KMS-11 (cell line): ENCODE measurements around the gene GPHN.

Experiments
- H2AFZ ChIP-seq: fragments of 200-600 bp; sonication (generic); 2 replicates; pipeline ENCODE4 v1.6.1; 2016; ENCODE audit warnings: antibody characterized with exemption, mixed run types, low read depth
- H3K27ac ChIP-seq: fragments of 200-600 bp; sonication (generic); 2 replicates; pipeline ENCODE4 v1.6.1; 2016; ENCODE audit warnings: mild to moderate bottlenecking, mixed run types
- H3K27me3 ChIP-seq: fragments of 200-600 bp; sonication (generic); 2 replicates; pipeline ENCODE4 v1.6.1; 2017; ENCODE audit warnings: mild to moderate bottlenecking, low read depth, mixed run types, moderate library complexity; ENCODE audit not compliant: insufficient read depth
- H3K36me3 ChIP-seq: fragments of 200-600 bp; sonication (generic); 2 replicates; pipeline ENCODE4 v1.6.1; 2017; ENCODE audit warnings: mild to moderate bottlenecking, mixed run types; ENCODE audit not compliant: insufficient read depth
- H3K4me1 ChIP-seq: fragments of 200-600 bp; sonication (generic); 2 replicates; pipeline ENCODE4 v1.6.1; 2016; ENCODE audit warnings: mild to moderate bottlenecking, low read depth, mixed run types; ENCODE audit not compliant: poor library complexity, severe bottlenecking
- H3K4me2 ChIP-seq: fragments of 200-600 bp; sonication (generic); 2 replicates; pipeline ENCODE4 v1.7.0; 2016; ENCODE audit warnings: mild to moderate bottlenecking, mixed run types
- H3K4me3 ChIP-seq: fragments of 200-600 bp; sonication (generic); IDR thresholded peaks from 2 replicates; pipeline ENCODE4 v1.6.1; 2017; ENCODE audit warnings: low read depth, low read length, mixed read lengths; ENCODE audit not compliant: insufficient read depth
- H3K79me2 ChIP-seq: fragments of 200-600 bp; sonication (generic); 2 replicates; pipeline ENCODE4 v1.6.1; 2016; ENCODE audit warnings: low read depth, mixed run types; ENCODE audit not compliant: insufficient read depth
- H3K9ac ChIP-seq: fragments of 200-600 bp; sonication (generic); 2 replicates; pipeline ENCODE4 v1.6.1; 2016; ENCODE audit warnings: mild to moderate bottlenecking, mixed run types
- H4K20me1 ChIP-seq: fragments of 200-600 bp; sonication (generic); 2 replicates; pipeline ENCODE4 v1.6.1; 2016; ENCODE audit warnings: mild to moderate bottlenecking, mixed run types; ENCODE audit not compliant: insufficient read depth
- TF ChIP-seq, protein P1 (sequence below): fragments of 200-600 bp; sonication (generic); conservative IDR thresholded peaks from 2 replicates; pipeline ENCODE4 v1.6.1; 2017; ENCODE audit warnings: low read depth, mild to moderate bottlenecking, antibody characterized with exemption, low read length, moderate library complexity, mixed read lengths

Gene GPHN

DNA sequence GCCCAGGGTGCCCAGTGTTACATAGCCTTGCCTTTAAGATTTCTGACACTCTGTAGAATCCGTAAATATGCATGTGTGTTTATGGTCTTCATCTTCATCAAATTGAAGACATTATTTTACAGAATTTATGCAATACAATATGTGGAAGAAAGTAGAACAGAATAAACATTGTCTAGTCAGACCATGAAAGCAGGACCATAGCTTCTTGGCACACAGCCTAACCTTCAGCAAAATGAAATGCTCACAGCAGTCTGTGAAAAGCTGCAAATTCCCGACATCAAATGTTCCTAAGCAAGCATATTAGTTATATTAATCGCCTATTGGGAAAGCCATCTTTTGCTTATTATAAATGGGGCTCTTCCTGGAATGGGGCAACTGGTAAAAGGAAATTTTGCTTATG is 570.0 kb downstream of the GPHN start:
- Histone ChIP-seq H2AFZ (no peak overlapping the region), H3K36me3 (no peaks in the 10 kb centered on the region), H3K4me3 (no peak overlapping the region), H3K9ac (no peak overlapping the region), H4K20me1 (no peaks in the 10 kb centered on the region), H3K4me1 (no peaks in the 10 kb centered on the region), H3K4me2 (no peak overlapping the region), H3K27ac (no peak overlapping the region), H3K79me2 (no peaks in the 10 kb centered on the region), H3K27me3 (no peaks in the 10 kb centered on the region)
- TF ChIP-seq, protein P1, sequence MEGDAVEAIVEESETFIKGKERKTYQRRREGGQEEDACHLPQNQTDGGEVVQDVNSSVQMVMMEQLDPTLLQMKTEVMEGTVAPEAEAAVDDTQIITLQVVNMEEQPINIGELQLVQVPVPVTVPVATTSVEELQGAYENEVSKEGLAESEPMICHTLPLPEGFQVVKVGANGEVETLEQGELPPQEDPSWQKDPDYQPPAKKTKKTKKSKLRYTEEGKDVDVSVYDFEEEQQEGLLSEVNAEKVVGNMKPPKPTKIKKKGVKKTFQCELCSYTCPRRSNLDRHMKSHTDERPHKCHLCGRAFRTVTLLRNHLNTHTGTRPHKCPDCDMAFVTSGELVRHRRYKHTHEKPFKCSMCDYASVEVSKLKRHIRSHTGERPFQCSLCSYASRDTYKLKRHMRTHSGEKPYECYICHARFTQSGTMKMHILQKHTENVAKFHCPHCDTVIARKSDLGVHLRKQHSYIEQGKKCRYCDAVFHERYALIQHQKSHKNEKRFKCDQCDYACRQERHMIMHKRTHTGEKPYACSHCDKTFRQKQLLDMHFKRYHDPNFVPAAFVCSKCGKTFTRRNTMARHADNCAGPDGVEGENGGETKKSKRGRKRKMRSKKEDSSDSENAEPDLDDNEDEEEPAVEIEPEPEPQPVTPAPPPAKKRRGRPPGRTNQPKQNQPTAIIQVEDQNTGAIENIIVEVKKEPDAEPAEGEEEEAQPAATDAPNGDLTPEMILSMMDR, result no peak

DNA sequence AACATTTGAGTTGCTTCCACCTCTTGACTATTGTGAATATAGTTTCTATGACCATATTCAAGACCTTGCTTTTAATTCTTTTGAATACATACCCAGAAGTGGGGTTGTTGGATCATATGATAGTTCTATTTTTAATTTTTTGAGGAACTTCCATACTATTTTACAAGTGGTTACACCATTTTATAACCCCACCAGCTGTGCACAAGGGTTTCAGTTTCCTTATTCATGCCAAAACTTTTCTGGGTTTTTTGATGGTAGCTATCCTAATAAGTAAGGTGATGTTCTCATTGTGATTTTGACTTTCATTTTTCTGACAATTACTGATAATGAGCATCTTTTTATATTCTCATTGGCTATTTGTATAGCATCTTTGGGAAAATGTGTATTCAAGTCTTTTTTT is 571.9 kb downstream of the GPHN start:
- Histone ChIP-seq H3K27ac (no peak overlapping the region), H3K4me3 (no peak overlapping the region), H3K79me2 (no peaks in the 10 kb centered on the region), H3K36me3 (no peaks in the 10 kb centered on the region), H3K9ac (no peak overlapping the region), H4K20me1 (no peaks in the 10 kb centered on the region), H3K27me3 (no peaks in the 10 kb centered on the region), H3K4me2 (no peak overlapping the region), H3K4me1 (no peaks in the 10 kb centered on the region), H2AFZ (no peak overlapping the region)
- TF ChIP-seq, protein P1, result no peak

GRCh38 chr14:67108230-67108629 is 600.3 kb downstream of the GPHN start:
- Histone ChIP-seq H2AFZ (no peak overlapping the region), H3K4me1 (no peaks in the 10 kb centered on the region)
- TF ChIP-seq, protein P1, result no peak

GRCh38 chr14:67111022-67111421 is 603.1 kb downstream of the GPHN start:
- TF ChIP-seq, protein P1, result no peak
- Histone ChIP-seq H3K9ac (no peak overlapping the region), H3K4me1 (no peaks in the 10 kb centered on the region), H3K4me3 (no peak overlapping the region), H4K20me1 (no peaks in the 10 kb centered on the region), H2AFZ (no peak overlapping the region), H3K27ac (no peak overlapping the region), H3K4me2 (no peak overlapping the region), H3K36me3 (no peaks in the 10 kb centered on the region), H3K27me3 (no peaks in the 10 kb centered on the region), H3K79me2 (no peaks in the 10 kb centered on the region)

More at GRCh38 chr14:67108230-67108629, 600.3 kb downstream of the GPHN start:
- Histone ChIP-seq H3K9ac (no peak overlapping the region), H4K20me1 (no peaks in the 10 kb centered on the region), H3K4me2 (no peak overlapping the region), H3K36me3 (no peaks in the 10 kb centered on the region), H3K27ac (no peak overlapping the region), H3K27me3 (no peaks in the 10 kb centered on the region), H3K79me2 (no peaks in the 10 kb centered on the region), H3K4me3 (no peak overlapping the region)

DNA sequence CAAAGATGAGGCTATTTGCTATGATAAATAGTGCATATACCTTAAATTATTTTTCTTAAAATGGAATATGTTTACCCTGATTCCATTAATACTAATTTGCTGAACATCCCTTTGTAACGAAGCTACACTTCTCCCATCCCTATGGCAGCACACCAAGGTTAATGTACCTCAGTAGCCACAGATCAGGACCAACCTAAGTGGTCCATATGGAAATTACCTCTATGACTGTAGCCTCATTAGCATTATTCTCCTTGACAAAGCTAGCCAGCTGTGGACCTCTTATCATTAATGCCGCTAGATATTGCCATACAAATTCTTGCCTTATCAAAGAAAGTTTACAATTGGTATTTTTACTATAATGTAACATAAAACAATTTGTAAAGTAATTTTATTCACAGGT is 604.4 kb downstream of the GPHN start:
- no peaks in the 10 kb centered on the region for H3K27me3 ChIP-seq
- no peak overlapping the region for H3K4me3 ChIP-seq
- no peaks in the 10 kb centered on the region for H3K36me3 ChIP-seq
- H2AFZ ChIP-seq, result no peak overlapping the region
- H3K4me2 ChIP-seq, result no peak overlapping the region
- H3K9ac ChIP-seq, result no peak overlapping the region
- TF ChIP-seq, protein P1, result no peak
- H3K4me1 ChIP-seq, result no peaks in the 10 kb centered on the region
- no peak overlapping the region for H3K27ac ChIP-seq
- no peaks in the 10 kb centered on the region for H3K79me2 ChIP-seq
- no peaks in the 10 kb centered on the region for H4K20me1 ChIP-seq
